OCI-LY1 (cell line): ENCODE measurements around the gene KDM4B.
A peak's percentile ranks its signal among the peaks of the same experiment; 100 is the strongest.
"Not testable (repeated sequence)": the region's sequence is repeated elsewhere in the genome, so short reads cannot be mapped to it uniquely, and the experiment has no call there.

Experiments
- H2AFZ ChIP-seq: fragments of 200-600 bp; sonication (generic), shearing (Covaris generic); 2 replicates; pipeline ENCODE4 v1.6.0; 2014; ENCODE audit warnings: antibody characterized with exemption, mild to moderate bottlenecking, low read length
- H3F3A ChIP-seq: fragments of 200-600 bp; sonication (generic), shearing (Covaris generic); 2 replicates; pipeline ENCODE4 v1.6.0; 2014; ENCODE audit warnings: mild to moderate bottlenecking, antibody characterized with exemption, low read length, moderate library complexity; ENCODE audit not compliant: insufficient read depth
- H3K27ac ChIP-seq: fragments of 200-600 bp; sonication (generic); 2 replicates; pipeline ENCODE4 v1.5.1; 2014; ENCODE audit warnings: low read length, mixed run types, mild to moderate bottlenecking, low read depth; ENCODE audit not compliant: poor library complexity, severe bottlenecking
- H3K27me3 ChIP-seq: fragments of 200-600 bp; sonication (generic); 2 replicates; pipeline ENCODE4 v1.6.0; 2014; ENCODE audit warnings: antibody characterized with exemption, mild to moderate bottlenecking, low read length, moderate library complexity; ENCODE audit not compliant: insufficient read depth
- H3K36me3 ChIP-seq: fragments of 200-600 bp; sonication (generic); 2 replicates; pipeline ENCODE4 v1.6.1; 2014; ENCODE audit warnings: mild to moderate bottlenecking, antibody characterized with exemption, low read length, moderate library complexity, mixed read lengths; ENCODE audit not compliant: insufficient read depth
- H3K4me1 ChIP-seq: fragments of 200-600 bp; sonication (generic); 2 replicates; pipeline ENCODE4 v1.5.1; 2014; ENCODE audit warnings: mild to moderate bottlenecking, low read length, moderate library complexity; ENCODE audit not compliant: insufficient read depth, severe bottlenecking
- H3K4me2 ChIP-seq: fragments of 200-600 bp; sonication (generic), shearing (Covaris generic); 2 replicates; pipeline ENCODE4 v1.6.1; 2014; ENCODE audit warnings: low read length
- H3K4me3 ChIP-seq: fragments of 200-600 bp; sonication (generic); 2 replicates; pipeline ENCODE4 v1.5.1; 2014; ENCODE audit warnings: low read length, low read depth, mild to moderate bottlenecking, mixed read lengths; ENCODE audit not compliant: poor library complexity, severe bottlenecking
- H3K79me2 ChIP-seq: fragments of 200-600 bp; shearing (Covaris generic); 2 replicates; pipeline ENCODE4 v1.6.1; 2016; ENCODE audit warnings: mixed run types, low read length, mixed read lengths; ENCODE audit not compliant: insufficient read depth
- H3K9ac ChIP-seq: fragments of 200-600 bp; sonication (generic), shearing (Covaris generic); 2 replicates; pipeline ENCODE4 v1.6.1; 2014; ENCODE audit warnings: mild to moderate bottlenecking, low read length, mixed read lengths
- H3K9me2 ChIP-seq: fragments of 200-600 bp; sonication (generic), shearing (Covaris generic); 2 replicates; pipeline ENCODE4 v1.6.1; 2014; ENCODE audit warnings: low read depth, mild to moderate bottlenecking, low read length, mixed read lengths
- H3K9me3 ChIP-seq: fragments of 200-600 bp; shearing (Covaris generic); 2 replicates; pipeline ENCODE4 v1.6.1; 2014; ENCODE audit warnings: low read length, mixed read lengths
- H4K20me1 ChIP-seq: fragments of 200-600 bp; sonication (generic), shearing (Covaris generic); 2 replicates; pipeline ENCODE4 v1.6.0; 2016; ENCODE audit warnings: mild to moderate bottlenecking, low read length; ENCODE audit not compliant: insufficient read depth
- CTCF ChIP-seq: fragments of 200-600 bp; sonication (generic), shearing (Covaris generic); IDR thresholded peaks from 2 replicates; pipeline ENCODE4 v1.5.1; 2017; ENCODE audit warnings: mild to moderate bottlenecking, antibody characterized with exemption, low read length, moderate library complexity, mixed read lengths
- EZH2 ChIP-seq: fragments of 200-600 bp; sonication (generic), shearing (Covaris generic); IDR thresholded peaks from 2 replicates; pipeline ENCODE4 v1.8.0; 2017; ENCODE audit warnings: borderline replicate concordance, mixed run types, mild to moderate bottlenecking, antibody characterized with exemption, low read length, moderate library complexity, mixed read lengths

KDM4B gene

GRCh38 chr19:5026706-5027273 is 57.9 kb downstream of the KDM4B start:
- Histone ChIP-seq H3K79me2 (no peaks in the 10 kb centered on the region), H3K4me1 (peaks cover 29% of the 10 kb centered on the region), H3F3A (0 out of 2 replicates have a peak, but pooled peaks cover 3% of the 10 kb centered on the region), H3K27ac (no peak overlapping the region), H3K9me3 (no peaks in the 10 kb centered on the region), H3K27me3 (no peaks in the 10 kb centered on the region), H3K4me3 (no peak overlapping the region), H3K4me2 (no peak overlapping the region), H2AFZ (no peak overlapping the region), H4K20me1 (no peaks in the 10 kb centered on the region), H3K9me2 (no peaks in the 10 kb centered on the region), H3K36me3 (no peaks in the 10 kb centered on the region), H3K9ac (no peak overlapping the region)
- TF ChIP-seq CTCF (no peak), EZH2 (no peak)

GRCh38 chr19:5028229-5028886 is 59.4 kb downstream of the KDM4B start:
- H3F3A ChIP-seq: 0 out of 2 replicates have a peak, but pooled peaks cover 3% of the 10 kb centered on the region
- no peak overlapping the region for H3K4me3 ChIP-seq
- no peaks in the 10 kb centered on the region for H3K9me2 ChIP-seq
- H4K20me1 ChIP-seq: no peaks in the 10 kb centered on the region
- no peaks in the 10 kb centered on the region for H3K79me2 ChIP-seq
- TF ChIP-seq CTCF: no peak
- H3K4me1 ChIP-seq: peaks cover 38% of the 10 kb centered on the region
- H3K4me2 ChIP-seq: no peak overlapping the region
- peaks cover 7% of the 10 kb centered on the region; the same call in 1 of the 2 replicates for H3K36me3 ChIP-seq
- H3K9me3 ChIP-seq: no peaks in the 10 kb centered on the region
- no peaks in the 10 kb centered on the region for H3K27me3 ChIP-seq
- H3K27ac ChIP-seq: no peak overlapping the region
- H3K9ac ChIP-seq: no peak overlapping the region
- H2AFZ ChIP-seq: no peak overlapping the region

GRCh38 chr19:5029596-5029995 is 60.7 kb downstream of the KDM4B start:
- peak overlapping the region; percentile 52 for H3K27ac ChIP-seq
- not testable (repeated sequence) for H2AFZ ChIP-seq, H3K9ac ChIP-seq, H3F3A ChIP-seq, H3K4me3 ChIP-seq, H3K79me2 ChIP-seq, H4K20me1 ChIP-seq, H3K9me3 ChIP-seq, H3K4me2 ChIP-seq, H3K9me2 ChIP-seq, H3K36me3 ChIP-seq, H3K27me3 ChIP-seq
- peak; percentile 68 for TF ChIP-seq CTCF
- H3K4me1 ChIP-seq: peaks cover 38% of the 10 kb centered on the region
